ENCODE measurements around the gene FTO.

The FTO gene

DNA sequence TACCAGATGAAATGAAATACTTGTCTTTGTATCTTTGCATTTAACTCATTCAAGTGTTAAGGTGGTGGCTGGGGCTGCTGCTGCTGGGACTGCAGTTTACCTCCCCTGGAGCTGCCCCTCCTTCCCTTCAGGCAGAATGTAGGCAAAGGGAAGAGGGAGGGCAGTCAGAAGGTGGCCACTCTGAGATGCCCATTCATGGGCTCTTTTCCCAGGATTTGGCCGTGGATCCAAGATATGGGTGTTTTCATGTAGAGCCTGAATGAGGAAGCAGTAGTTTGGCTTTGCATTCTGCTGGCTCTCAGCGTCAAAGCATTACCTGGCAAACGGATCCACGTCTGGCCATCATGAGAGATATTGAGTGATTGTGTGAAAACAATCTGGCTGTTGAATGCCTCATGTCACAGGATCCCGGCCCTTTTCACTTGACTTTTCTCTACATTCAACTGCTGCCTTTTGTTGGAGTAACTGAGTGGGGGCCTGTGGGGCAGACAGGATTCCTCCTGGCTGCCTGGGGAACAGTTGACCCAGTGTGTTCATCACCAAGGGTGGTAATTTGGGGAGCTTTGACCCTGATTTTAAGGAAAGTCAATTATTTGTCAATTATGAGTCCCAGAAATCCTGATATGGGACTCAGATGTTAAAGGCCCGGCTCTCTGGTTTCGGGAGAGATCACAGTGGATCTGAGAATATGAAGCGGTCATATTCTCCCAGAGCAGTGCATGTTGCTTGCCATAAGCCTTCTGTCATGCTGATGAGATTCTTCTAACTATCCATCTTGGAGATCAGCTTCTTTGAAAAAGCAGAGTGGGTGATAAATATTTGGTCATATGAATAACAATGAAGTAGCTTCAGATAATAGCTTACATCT, 345.9 kb downstream of the FTO start:
- peak; percentile 65 for DNase-seq (ENCODE audit: low read depth, low spot score)

DNA sequence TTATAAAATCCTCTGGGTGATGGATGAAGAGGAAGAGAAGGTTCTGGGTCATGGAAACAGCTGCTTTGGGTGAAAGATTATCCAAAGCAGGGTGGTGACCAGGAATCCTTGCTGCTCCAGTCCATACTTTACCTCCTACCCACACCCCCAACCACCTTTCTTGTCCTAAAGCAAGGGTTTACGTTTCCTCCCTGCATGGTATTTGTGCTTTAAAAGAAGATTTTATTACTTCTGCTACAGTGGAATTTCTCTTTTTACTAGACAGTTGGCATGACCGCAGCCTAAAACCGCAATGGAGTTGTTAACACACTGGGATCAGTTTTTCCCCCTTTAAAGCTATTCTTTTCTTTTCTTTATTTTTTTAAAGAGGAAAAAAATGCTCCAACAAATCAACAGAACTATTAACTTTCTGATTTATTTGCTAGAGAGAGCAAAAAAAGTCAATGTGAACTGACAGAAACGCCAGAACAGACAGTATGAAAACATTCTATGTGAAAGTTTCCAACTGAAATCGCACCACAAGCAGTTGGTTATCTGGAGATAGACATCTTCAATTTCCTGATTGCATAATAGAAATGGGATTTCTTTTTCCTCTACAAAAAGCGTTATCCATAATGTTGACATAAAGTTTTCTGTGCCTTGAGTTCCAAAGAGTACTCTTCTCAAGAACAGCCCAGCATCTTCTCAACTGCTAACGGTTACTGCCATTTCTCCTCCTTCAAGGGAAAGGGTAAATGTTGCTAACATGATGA, 346.7 kb downstream of the FTO start:
- peak; percentile 28 for DNase-seq (ENCODE audit: low read depth, low spot score)

DNA sequence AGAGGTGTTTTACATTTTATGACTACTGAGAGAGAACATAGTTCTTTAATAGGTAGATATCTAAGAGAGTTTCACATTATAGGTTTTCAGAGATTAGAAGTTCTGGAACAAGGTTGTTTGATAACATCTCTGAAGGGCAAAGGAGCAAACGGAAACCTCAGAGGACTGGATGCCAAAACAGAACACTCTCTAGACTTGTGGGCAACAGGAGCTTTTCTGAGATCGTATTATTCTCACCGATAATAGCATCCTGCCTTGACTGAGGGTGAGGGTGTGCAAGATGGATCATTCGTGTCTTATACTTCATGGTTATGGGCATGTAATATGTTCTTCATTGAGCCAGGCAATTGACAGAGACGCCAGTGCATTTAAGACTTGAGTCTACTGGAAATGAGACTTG, 347.9 kb downstream of the FTO start:
- no peak for DNase-seq (ENCODE audit: low read depth, low spot score)

DNA sequence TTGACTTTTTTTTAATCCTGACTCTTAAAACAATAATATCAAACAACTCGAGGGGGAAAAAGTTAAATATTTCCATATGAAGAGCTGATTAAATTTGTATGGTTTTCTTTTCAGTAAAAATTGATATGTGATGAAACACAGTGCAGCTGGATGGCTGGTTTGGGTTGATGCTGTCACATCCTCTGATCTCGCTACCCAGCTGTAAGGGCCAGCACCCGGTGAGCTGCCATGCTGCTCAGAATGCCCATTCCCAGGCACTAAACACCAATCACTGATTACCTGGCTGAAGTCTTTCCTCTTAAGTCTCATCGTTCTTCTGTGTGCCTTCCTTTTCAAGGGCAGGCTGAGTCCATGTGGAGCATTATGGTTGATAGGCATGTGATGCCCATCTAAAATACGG, 348.3 kb downstream of the FTO start:
- DNase-seq (ENCODE audit: low read depth, low spot score), result no peak

DNA sequence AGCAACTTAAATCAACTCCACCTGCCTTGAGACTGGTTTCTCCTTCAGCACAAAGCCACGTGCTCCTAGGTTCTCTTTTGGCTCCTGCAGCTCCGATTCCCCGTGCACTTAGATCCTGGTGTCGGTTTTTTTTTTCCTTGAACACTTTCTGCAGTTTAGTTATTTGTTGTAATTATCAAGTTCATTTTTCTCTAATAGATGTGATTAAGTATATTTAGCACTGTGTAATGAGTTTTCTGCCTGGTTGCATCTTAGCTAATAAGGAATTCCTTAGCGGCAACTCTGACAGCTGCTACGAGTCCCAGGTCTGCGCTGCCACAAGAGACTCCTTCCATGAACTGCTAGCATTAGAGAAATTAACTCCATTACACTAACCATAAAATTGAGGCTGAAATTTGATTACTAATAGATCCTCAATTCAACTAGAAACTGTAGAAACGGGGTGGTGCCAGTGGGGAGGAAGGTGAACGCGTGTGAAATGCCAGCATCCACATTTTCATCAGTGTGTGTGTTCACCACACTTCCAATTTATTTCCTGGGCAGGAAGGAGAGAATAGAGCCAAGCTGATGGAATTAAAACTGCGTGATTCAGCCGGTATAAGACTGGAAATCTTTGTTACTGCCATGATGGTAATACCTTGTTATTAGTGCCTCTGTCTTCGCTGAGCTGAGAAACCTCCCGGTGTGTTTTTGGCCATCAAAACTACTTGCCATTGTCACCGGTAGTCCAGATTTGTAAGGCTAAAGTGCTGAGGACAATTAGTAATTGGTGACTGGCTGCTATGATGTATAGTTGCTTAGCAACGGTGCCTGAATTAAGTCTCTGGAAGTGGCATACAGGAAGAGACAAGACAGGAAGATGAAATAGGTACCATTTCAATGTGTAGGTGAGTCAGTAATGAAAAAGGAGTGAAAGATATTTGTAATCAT, 350.2 kb downstream of the FTO start:
- no peak for DNase-seq (ENCODE audit: low read depth, low spot score)

DNA sequence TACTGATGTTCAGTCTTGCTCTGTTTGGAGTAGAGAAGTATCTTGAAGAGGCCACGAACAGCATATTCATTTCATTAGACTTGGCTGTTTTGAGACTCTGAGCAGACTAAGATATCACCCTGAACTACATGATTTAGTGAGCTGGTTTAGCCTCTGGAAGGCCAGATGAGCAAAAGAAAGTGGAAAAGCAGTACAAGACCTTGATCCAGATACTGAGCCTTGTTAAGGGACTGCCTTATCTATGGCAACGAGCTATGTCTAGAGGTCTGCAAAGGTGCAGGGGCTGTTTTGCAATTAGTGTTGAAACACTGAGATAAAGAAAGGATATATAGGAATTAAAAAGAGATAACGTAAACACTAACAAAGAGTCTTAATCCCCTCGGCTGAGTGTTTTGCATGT, 351.2 kb downstream of the FTO start:
- DNase-seq (ENCODE audit: low read depth, low spot score), result peak; percentile 14

DNA sequence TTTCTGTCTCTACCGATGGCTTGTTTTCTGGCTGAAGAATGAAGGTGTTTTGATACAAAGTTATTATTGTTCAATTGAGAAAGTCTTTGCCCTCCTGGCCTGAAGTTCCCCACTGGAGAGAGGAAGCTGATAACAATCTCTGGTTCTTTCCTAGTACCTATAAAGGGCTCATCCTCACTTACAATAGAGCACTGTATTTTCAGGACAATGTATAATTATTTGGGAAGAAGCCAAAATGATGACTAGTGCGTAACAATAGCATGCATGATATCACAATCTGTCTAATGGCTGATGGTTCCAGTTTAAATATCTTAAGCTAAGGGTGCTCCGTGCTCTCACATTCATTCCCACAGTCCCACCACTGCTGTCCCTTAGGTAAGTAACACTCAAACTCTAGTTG, 351.9 kb downstream of the FTO start:
- no peak for DNase-seq (ENCODE audit: low read depth, low spot score)

DNA sequence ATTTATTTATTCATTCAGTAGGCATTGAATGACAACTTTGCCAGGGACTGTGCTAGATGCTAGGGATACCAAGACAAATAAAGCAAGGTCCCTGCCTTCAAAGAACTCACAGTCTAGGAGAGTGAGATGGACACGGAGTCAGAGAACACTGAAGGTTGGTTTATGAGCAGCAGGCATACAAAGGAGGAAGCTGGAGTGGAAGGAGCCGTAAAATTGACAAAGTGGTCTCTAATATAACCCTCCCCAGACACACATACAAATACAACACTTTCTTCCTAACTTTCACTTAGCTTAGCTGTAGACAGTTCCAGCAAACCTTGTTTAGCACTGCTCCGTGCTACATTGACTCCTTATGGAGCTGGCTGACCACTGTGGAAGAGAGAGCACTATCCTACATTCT, 353.0 kb downstream of the FTO start:
- DNase-seq (ENCODE audit: low read depth, low spot score), result no peak

DNA sequence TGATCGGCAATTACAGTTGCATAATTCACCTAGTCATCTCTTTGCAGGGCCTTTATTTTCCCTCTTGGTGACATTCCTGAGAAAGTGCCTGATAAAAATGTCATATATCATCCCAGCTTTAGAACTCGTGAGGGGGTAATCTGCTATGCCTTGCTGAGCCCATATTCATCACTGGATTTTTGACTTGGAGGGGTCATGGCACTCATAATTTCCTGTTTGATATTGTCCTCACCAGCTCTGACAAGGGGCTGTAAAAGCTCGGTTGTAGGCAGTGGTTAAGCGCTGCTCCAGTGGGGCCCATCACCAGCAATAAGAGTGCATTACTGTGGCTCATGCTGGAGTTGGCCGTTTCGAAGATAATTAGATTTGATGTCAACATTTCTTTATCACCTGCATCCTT, 355.4 kb downstream of the FTO start:
- DNase-seq (ENCODE audit: low read depth, low spot score), result no peak

DNA sequence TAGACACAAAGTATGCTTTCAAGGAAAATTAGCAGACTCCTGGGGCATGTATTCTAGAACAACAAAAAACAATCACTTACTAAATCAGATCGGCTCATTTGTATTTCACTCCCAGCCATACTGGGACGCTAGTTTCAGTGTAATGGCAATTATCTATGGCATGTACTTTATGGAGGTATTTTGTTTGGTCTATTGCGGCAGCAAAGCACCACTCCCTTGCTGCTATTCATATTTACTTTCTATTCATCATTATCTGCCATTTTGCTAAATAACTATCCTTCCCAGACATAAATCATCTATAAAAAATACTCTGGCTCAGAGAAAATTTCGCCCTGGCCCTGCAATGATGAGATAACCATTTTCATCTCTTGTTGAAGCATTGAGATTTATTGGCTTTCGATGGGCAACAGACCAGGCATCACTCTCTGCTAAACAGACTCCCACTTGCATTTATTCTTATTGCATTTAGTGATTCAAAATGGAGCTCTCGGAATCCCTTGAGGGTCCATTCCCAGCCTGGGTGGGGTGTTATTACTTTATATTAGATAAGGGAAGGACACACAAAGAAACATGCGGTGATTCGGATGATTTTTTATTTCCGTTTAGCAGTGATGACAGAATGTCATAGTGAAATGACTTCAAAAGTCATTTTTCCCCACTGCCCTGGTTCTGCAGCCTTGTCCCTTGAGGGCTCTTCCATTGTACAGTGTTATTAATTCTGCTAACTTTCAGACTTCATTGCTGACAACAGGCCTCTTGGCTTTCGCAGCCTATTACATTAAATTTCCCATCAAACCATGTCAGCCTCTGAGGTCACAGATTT, 356.9 kb downstream of the FTO start:
- DNase-seq (ENCODE audit: low read depth, low spot score), result no peak

DNA sequence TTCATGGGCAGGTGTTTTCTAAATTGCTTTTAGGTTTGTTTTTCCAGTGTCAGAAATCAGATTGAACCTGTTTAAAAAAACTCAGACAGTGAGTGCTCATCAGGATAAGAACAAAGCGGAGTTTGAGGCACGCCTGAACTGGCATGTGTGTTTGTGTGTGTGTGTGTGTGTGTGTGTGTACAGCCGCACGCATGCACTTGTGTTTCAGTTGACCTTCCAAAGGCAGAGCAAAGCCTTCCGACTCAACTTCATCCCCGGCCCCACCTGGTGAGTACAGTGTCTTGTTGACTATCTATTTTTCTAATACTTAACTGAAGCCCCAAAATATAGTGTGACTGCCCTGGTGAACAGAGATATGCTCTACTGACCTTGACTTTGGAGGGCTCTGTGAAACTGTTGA, 357.5 kb downstream of the FTO start:
- no peak for DNase-seq (ENCODE audit: low read depth, low spot score)

DNA sequence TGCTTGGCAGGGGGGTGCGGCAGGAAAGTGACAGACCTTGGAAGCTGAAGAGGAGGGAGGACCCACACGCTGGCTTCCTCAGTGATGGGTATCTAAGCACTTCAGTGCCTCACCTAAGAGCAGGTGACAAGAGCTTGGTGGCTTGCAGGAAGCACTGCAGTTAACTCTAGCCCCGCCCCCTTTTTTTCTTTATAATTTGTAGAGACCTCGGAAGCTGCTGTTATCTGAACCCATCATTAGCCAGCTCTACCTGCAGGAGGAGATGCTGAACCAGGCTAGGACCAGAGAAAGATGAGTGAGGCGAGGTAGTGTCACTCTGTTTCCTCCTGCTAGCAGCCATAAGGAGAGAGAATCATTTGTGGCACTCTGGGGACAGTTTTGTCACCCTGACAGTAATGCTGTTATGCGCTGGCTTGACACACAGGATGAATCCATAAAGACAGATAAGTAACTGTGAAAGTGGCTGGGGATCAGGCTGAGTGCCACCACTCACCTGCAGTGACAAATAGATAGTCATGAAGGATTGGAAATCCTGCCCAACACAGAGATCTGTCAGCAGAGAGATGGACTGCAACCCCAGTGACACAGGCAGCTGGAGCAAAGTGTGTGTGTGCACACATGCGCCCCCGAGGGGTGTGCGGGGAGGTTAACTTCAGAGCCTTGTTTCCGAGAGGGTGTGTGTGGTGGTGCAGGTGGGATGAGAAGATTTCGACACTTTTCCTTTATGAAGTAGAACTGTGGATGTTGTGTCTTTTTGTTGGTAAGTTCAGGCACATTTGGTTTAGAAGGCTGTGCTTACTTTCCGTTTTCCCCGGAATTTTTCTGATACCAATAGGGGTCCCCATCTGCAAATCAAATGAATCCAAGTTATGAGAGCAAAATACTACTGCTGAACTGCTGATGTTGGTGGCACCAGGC, 358.7 kb downstream of the FTO start:
- DNase-seq (ENCODE audit: low read depth, low spot score), result peak; percentile 28

DNA sequence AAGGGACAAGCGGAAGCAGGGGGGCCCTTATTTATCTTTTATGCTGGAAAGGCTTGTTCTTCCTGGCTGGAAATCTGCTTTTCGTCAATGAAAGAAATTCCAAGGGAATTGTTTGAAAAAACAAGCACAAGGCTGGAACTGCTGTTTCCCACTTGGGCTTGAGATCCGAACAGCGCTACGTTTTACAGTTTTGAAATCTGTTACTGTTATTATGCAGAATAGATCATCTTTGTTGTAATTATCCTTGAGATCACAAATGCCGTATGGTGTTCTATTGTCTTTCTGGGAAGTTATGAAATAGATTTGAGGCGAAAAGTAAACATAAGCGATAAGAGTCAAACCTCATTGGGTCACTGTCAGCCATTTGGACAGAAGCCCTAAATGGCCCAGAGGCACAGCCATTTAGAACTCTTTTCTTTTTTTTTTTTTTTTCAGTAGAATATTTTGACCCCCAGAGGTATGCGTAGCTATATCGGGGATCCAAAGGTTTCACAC, 359.4 kb downstream of the FTO start:
- DNase-seq (ENCODE audit: low read depth, low spot score), result no peak

DNA sequence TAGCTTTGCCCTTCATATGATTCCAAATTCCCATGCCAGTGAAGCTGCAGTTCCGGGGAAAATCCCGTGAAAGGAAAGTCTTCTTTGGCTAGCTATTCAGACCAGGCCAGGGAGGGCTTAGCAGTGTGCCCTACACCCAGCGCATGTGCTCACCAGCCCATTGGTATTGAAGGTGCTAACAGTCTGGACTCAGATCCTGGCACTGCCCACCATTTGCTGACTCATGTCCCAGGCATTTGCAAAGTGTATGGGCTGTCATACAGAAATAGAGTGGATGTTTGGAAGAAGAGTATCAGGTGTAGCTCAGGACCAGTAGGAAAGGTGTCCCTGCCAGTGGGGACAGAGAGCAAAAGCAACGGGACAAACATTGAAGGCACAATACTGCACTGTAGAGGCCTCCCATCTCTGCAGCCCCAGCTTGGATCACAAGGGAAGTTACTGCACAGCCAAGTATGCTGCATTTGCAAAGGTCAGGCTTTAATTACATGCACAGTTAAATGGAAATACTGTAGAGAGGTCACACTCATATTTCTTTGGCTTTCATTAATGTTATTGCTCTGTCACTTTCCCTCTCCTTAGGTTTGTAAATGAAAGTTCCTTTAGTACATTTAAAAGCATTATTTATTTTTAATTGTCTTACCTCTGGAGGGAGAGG, 362.6 kb downstream of the FTO start:
- DNase-seq (ENCODE audit: low read depth, low spot score), result no peak

DNA sequence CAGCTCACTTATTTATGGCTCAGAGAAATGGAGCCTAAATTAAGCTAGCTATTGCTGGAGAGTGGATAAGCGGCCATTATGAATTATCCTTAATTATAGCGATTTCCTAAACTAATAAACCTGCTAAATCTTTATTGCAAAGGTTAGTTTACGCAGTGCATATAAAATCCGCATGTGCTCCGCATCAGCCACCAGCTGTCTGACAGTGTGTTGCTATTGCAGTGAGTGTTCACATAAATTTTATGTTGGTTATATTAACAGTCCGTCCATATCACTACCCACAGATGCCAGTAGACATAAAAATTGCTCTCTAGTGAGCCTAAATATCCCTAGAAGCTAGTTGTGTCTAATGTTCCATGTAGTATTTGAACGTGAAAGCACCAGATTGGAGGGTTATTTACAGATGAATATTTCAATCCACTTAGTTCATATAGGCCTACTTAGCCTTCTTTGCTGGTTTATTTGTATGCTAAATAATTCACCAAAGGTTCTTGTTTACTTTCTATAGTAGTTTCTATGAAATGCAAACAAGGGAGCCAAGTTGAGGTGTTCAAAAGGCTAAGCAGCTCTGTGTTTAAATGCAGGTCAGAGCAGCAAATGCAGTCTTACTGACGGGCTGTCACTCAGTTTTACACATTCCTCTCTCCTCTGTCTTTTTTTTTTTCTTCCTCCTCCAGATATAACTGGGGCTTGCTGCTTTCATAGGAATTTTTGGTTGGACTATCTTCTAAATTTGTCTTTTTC, 363.5 kb downstream of the FTO start:
- no peak for DNase-seq (ENCODE audit: low read depth, low spot score)

DNA sequence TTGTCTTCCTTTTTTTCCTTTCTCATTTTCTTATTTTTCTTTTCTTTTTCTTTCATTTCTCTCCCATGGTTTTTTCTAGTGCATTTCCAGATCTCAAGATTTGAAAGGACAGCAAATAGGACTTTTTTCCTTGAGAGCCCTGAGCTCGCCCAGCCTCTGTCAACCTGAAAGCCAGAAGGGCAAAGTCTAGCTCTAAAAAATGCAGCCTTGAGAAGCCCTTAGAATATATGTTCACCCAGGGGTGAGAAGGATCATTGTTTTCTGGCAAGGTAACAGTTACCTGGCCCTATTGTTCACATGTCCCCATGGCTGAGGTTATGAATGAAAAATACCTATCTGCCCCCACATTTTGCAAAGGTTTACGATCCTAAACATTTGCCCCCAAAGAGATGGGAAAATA, 364.3 kb downstream of the FTO start:
- no peak for DNase-seq (ENCODE audit: low read depth, low spot score)

DNA sequence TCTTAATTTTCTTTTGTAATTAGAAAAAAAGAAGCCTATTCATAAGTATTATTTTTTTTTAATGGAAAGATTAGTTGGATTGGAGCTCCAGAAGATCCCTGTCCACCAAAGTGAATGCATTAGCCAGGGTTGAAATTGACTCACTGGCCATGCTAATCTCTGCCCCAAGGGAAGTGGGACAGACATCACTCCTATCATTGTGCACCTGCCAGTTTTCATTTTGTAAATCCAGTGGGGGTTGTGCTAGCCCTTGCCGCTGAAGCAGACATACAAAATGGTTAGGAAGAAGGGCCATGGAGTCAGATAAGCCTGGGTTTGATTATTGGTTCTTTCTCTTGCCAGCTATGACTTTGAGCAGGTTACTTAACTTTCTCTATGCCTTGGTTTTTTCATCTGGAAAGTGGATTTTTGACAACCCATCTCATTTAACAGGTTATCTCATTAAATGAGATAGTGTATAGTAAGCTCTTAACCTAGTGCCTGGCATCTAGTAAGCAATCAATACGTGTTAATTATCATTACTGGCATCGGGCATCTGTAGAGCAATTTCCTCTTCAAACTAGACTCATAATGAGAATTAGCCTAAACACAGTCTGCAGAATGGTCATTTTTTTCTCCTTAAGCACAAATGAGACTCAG, 365.8 kb downstream of the FTO start:
- no peak for DNase-seq (ENCODE audit: low read depth, low spot score)

DNA sequence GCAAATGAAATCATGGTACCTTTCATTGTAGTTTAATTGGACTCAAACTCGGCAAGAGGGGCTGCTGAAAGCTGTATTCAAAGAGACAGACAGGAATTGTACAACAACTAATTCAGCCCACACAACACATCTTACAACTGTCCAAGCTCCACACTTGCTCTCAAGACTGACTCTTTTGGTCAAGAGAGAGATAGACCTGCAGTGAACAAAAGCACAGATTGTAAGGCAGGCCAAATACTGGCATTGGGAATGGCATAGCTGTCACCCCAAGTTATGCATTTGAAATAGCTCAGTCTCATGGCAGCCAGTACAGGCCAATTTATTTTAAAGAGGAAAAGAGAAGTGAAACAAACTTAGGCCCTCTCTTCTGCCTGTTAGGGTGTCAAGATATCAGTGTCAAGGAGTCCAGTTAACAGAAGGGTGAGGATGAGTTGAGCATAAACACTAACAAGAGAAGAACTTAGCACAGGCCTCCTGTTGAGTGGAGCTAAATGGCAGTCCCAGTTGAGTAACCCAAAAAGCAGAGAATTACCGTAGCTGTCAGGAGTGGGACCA, 366.9 kb downstream of the FTO start:
- DNase-seq (ENCODE audit: low read depth, low spot score), result no peak

Data from ELF-1 (cell line).